Measurements from ENCODE around the gene SNCA.

Gene SNCA

DNA sequence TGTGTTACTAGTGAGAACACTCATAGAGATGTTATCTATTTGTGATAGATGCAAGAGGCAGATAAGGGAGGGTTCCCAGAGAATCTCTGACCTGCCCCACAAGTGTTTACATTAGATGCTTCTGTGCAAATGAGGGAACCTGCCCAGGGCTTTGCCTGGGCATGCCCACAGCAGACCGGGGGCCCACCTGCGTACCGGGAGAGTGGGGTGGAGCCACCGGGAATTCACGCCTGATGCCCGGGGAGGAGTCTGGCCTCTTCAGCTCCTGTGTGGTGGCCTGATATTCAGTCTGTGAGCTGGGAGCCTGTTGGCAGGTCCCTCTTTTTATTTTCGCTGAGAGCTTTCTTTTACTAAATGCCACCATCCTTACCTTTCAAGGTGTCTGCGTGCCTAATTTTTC, 155.7 kb downstream of the SNCA start:
- TF ChIP-seq CREB1 (IDR thresholded peaks at IDR 0.05; ENCODE audit: low read depth): no peak
- no peak for TF ChIP-seq TAF1 (IDR thresholded peaks at IDR 0.05; ENCODE audit: low read depth)
- no peak for TF ChIP-seq ZBTB7A (IDR thresholded peaks at IDR 0.05; ENCODE audit: low read depth)
- no peak for TF ChIP-seq EP300 (IDR thresholded peaks at IDR 0.05; ENCODE audit: borderline replicate concordance)
- TF ChIP-seq TCF12 (IDR thresholded peaks at IDR 0.05; ENCODE audit: low read depth): no peak
- no peak for TF ChIP-seq CEBPB (IDR thresholded peaks at IDR 0.05)
- TF ChIP-seq, protein P1, sequence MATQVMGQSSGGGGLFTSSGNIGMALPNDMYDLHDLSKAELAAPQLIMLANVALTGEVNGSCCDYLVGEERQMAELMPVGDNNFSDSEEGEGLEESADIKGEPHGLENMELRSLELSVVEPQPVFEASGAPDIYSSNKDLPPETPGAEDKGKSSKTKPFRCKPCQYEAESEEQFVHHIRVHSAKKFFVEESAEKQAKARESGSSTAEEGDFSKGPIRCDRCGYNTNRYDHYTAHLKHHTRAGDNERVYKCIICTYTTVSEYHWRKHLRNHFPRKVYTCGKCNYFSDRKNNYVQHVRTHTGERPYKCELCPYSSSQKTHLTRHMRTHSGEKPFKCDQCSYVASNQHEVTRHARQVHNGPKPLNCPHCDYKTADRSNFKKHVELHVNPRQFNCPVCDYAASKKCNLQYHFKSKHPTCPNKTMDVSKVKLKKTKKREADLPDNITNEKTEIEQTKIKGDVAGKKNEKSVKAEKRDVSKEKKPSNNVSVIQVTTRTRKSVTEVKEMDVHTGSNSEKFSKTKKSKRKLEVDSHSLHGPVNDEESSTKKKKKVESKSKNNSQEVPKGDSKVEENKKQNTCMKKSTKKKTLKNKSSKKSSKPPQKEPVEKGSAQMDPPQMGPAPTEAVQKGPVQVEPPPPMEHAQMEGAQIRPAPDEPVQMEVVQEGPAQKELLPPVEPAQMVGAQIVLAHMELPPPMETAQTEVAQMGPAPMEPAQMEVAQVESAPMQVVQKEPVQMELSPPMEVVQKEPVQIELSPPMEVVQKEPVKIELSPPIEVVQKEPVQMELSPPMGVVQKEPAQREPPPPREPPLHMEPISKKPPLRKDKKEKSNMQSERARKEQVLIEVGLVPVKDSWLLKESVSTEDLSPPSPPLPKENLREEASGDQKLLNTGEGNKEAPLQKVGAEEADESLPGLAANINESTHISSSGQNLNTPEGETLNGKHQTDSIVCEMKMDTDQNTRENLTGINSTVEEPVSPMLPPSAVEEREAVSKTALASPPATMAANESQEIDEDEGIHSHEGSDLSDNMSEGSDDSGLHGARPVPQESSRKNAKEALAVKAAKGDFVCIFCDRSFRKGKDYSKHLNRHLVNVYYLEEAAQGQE (IDR thresholded peaks at IDR 0.05; ENCODE audit: low read depth): no peak
- TF ChIP-seq, protein P2, sequence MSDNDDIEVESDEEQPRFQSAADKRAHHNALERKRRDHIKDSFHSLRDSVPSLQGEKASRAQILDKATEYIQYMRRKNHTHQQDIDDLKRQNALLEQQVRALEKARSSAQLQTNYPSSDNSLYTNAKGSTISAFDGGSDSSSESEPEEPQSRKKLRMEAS (IDR thresholded peaks at IDR 0.05): no peak
- no peak for TF ChIP-seq NFIC (IDR thresholded peaks at IDR 0.05)
- no peak for TF ChIP-seq YY1 (IDR thresholded peaks at IDR 0.05; ENCODE audit: low read depth)
- no peak for TF ChIP-seq FOXM1 (IDR thresholded peaks at IDR 0.05; ENCODE audit: borderline replicate concordance, low read depth)
- TF ChIP-seq EGR1 (IDR thresholded peaks at IDR 0.05): no peak
- no peak for TF ChIP-seq TEAD4 (IDR thresholded peaks at IDR 0.05)
- TF ChIP-seq, protein P3, sequence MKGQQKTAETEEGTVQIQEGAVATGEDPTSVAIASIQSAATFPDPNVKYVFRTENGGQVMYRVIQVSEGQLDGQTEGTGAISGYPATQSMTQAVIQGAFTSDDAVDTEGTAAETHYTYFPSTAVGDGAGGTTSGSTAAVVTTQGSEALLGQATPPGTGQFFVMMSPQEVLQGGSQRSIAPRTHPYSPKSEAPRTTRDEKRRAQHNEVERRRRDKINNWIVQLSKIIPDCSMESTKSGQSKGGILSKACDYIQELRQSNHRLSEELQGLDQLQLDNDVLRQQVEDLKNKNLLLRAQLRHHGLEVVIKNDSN (IDR thresholded peaks at IDR 0.05): no peak
- TF ChIP-seq RAD21 (IDR thresholded peaks at IDR 0.05; ENCODE audit: low read depth): no peak

DNA sequence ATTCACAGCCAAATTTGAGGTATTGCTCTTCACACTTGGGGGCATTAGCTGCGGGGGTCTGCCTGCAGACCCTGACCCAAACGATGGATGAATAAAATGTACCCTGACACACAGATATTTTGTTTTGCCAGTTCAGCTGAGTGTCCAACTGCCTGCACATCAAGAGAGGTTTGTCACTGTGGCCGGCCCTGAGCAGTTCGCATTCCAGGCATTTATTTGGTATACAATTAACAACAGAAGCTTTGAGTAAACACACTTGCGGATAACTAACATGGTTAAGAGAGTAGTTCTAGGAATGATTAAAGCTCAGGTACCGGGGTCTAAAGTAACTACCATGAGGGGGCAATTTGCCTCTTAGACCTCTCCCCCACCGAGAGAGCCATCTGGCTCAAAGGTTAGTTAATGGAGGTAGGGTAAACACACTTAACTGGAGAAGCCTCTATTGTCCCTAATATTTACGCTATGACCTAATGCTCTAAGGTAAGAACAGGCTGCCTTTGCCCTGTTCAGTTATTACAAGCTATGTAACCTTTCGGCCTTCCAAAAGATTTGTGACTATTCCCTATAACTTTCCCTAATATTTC, 162.0 kb downstream of the SNCA start:
- TF ChIP-seq RAD21 (IDR thresholded peaks at IDR 0.05; ENCODE audit: low read depth): no peak
- no peak for TF ChIP-seq EGR1 (IDR thresholded peaks at IDR 0.05)
- TF ChIP-seq EP300 (IDR thresholded peaks at IDR 0.05; ENCODE audit: borderline replicate concordance): no peak
- no peak for TF ChIP-seq TAF1 (IDR thresholded peaks at IDR 0.05; ENCODE audit: low read depth)
- no peak for TF ChIP-seq FOXM1 (IDR thresholded peaks at IDR 0.05; ENCODE audit: borderline replicate concordance, low read depth)
- TF ChIP-seq, protein P2 (IDR thresholded peaks at IDR 0.05): no peak
- TF ChIP-seq, protein P1 (IDR thresholded peaks at IDR 0.05; ENCODE audit: low read depth): no peak
- TF ChIP-seq TCF12 (IDR thresholded peaks at IDR 0.05; ENCODE audit: low read depth): no peak
- TF ChIP-seq, protein P3 (IDR thresholded peaks at IDR 0.05): no peak
- no peak for TF ChIP-seq ZBTB7A (IDR thresholded peaks at IDR 0.05; ENCODE audit: low read depth)
- TF ChIP-seq CREB1 (IDR thresholded peaks at IDR 0.05; ENCODE audit: low read depth): no peak
